Cardiac ventricle fibroblast (primary cell): ENCODE measurements around the gene GRIN2A. TPM values are rescaled to one million over a fixed set of nuclear protein-coding genes. Genes with fewer than 3 reads are reported as not detected.

Experiments used
- total RNA-seq: library from RNA; depleted of rRNA; stranded (reverse); fragments of >200 nt; gene quantifications from 2 replicates; pipeline ENCODE4 v1.2.3, GENCODE V29; 2015

The GRIN2A gene
- total RNA-seq, result not detected in 2 replicates

DNA sequence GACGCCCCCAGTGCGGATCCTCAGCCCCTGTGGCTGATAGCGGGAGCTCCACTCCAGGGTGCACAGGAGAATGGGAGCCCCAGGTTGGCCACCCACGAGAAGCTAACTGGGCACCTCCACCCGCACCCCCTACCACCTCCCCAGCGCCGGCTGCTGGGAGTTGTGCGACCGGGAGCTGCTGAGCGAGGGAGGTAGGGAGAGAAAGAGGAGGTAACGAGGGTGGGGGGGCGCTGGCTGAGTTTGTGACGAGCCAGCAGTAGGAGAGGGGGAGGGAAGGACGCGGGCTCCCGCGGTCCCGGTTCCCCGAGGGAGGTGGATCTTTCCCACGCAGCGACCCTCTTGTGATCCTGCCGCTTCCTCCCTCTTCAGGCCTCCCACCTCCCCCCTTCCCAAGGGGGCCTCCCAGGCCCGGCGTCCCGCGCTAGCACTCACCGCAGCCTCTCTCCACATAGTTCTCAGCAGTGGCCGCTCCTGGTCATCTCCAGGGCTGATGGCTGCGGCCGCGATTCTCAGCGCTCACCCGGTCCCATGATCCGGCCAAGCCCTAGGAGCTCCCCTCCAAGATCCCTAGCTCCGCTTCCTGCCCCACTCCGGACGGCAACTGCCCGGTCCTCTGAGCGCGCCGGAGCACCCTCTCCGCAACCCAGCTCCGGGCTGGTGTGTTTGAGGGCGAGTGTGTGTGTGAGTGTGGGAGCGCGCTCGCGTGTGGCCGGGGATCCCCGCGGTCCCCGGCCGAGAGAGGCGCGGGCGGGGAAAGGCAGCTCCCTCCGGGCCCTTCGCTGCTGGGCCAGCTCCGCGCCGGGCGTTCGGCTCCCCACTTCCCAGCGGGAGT lies at the start of gene GRIN2A:
TSS of gene GRIN2A (minus strand) at position 207 of the 832 bp plus-strand sequence. CDS start 2,017 bp downstream, outside the sequence.

Other genes with a start within 250 kb of the GRIN2A start
- gene ATF7IP2, start 203.6 kb upstream of the GRIN2A start, total RNA-seq, result 1.4 and 1.5 TPM in 2 replicates